ENCODE results near the gene HRH3. TPM values are rescaled to one million over a fixed set of nuclear protein-coding genes. Genes with fewer than 3 reads are reported as not detected.

HRH3 gene
- total RNA-seq, 1 experiment from 2014 or later = not detected

DNA sequence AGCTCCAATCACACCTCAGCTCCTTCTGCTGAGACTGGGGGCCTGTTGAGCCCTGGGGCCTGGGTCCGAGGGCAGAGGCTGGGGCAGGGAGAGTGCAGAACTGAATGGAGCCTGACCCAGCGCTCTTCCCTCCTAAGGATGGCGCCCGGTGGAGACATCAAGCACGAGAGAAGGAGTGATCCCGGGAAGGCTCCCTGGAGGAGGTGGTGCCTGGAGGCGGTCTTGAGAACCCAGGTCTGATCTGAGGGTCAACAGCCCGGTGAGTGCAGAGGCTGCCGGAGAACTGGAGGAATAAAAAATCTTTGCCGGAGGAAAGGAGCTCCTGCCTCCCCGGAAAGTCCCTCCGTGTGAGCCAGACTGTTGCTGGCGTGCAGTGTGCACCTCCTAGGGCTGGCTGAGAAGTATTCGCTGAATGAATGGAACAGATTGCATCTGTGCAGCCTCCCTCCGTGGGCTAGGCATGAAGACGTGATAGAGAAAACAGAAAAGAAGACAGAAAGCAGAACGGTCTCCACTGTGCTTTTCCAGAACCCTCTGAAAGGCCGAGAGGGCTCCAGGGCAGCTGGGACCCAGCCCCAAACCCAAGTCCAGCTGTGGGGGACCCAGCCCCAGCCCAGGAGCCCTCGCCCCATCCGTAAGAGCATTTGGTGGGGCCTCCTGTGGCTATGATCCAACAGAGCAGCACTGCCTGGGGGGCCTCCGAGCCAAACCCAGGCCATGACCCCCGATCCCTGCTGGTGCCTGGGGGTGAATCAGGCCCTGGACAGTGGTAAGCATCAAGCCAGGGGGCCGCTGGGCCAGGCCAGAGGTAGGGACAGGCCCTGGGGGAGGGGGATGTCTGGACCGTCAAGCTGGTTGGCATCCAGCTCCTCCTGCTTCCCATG lies 6.9 kb upstream of the HRH3 start:
- H3K4me1 ChIP-seq = no peaks in the 10 kb centered on the region
- Mint-ChIP-seq H3K4me1 (ENCODE audit: low read depth, unreplicated experiment) (no peaks in the 10 kb centered on the region), H3K9me3 (ENCODE audit: unreplicated experiment) (no peaks in the 10 kb centered on the region), H3K27ac (ENCODE audit: unreplicated experiment) (no peak overlapping the region), H3K36me3 (ENCODE audit: insufficient read depth, unreplicated experiment) (no peaks in the 10 kb centered on the region), H3K4me3 (ENCODE audit: unreplicated experiment) (no peak overlapping the region), H3K27me3 (ENCODE audit: insufficient read depth, unreplicated experiment) (peaks cover 24% of the 10 kb centered on the region)
- no TSS peak for BruUV-seq (replicated peaks)
- no peak overlapping the region for H3K4me3 ChIP-seq (ENCODE audit: low read depth, low read length)
- no peaks in the 10 kb centered on the region for H3K36me3 ChIP-seq (ENCODE audit: control insufficient read depth, insufficient read depth, low read length)
- peaks cover 4% of the 10 kb centered on the region; the same call in 1 of the 2 replicates for H3K9me3 ChIP-seq
- ChIA-PET CTCF (no interaction called here), POLR2A (no interaction called here)
- peaks cover 14% of the 10 kb centered on the region for H3K27me3 ChIP-seq (replicated peaks; ENCODE audit: control insufficient read depth, insufficient read depth, low read length)
- no peak for DNase-seq
- no peak for TF ChIP-seq CTCF (IDR thresholded peaks at IDR 0.05; ENCODE audit: insufficient read depth in 1 of 2, low read depth in 1 of 2, low read length in 1 of 2, severe bottlenecking in 1 of 2, unreplicated experiment in 1 of 2)
- intact Hi-C loops (cut with micrococcal nuclease; ENCODE audit: unreplicated experiment) = no loop called here

- TF ChIP-seq CTCF (IDR thresholded peaks at IDR 0.05; ENCODE audit: insufficient read depth in 1 of 2, low read depth in 1 of 2, low read length in 1 of 2, severe bottlenecking in 1 of 2, unreplicated experiment in 1 of 2) = no peak
- Mint-ChIP-seq H3K9me3 (ENCODE audit: unreplicated experiment) (no peaks in the 10 kb centered on the region), H3K36me3 (ENCODE audit: insufficient read depth, unreplicated experiment) (no peaks in the 10 kb centered on the region), H3K27ac (ENCODE audit: unreplicated experiment) (no peak overlapping the region), H3K4me1 (ENCODE audit: low read depth, unreplicated experiment) (no peaks in the 10 kb centered on the region), H3K4me3 (ENCODE audit: unreplicated experiment) (no peak overlapping the region), H3K27me3 (ENCODE audit: insufficient read depth, unreplicated experiment) (peaks cover 30% of the 10 kb centered on the region)
- ChIA-PET POLR2A (interaction anchor here (0.6 kb wide), 1 partner anchor 160 kb away, joined by 3 read pairs; no protein-coding TSS in a partner anchor), CTCF (no interaction called here)
- Histone ChIP-seq H3K9me3 (peaks cover 4% of the 10 kb centered on the region; the same call in 1 of the 2 replicates), H3K4me3 (ENCODE audit: low read depth, low read length) (no peak overlapping the region), H3K27me3 (replicated peaks; ENCODE audit: control insufficient read depth, insufficient read depth, low read length) (peaks cover 20% of the 10 kb centered on the region), H3K4me1 (peaks cover 5% of the 10 kb centered on the region), H3K36me3 (ENCODE audit: control insufficient read depth, insufficient read depth, low read length) (no peaks in the 10 kb centered on the region)
- no TSS peak for BruUV-seq (replicated peaks)
- no peak for DNase-seq
- intact Hi-C loops (cut with micrococcal nuclease; ENCODE audit: unreplicated experiment) = no loop called here
These were observed 6.0 kb upstream of the HRH3 start for GRCh38 chr20:62225820-62226635.

DNA sequence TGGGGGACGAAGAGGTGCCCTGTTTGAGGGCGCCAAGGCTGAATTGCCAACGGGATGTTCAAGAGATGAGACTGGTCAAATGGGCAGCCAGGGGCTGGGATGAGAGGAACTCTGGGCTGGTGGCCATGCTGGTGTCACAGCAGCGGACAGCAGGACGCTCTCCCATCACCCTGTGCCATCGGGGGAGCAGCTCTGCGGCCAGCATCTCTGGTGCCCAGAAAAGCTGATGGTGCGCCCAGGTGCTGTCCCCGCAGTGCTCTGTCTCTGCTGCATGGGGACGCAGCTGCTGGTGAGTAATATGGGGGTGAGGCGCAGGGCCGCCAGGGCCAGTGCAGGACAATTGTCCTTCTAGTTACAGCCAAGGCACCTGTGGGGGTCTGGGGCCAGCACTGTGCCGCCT lies 4.9 kb upstream of the HRH3 start:
- Histone ChIP-seq H3K4me3 (ENCODE audit: low read depth, low read length) (no peak overlapping the region), H3K36me3 (ENCODE audit: control insufficient read depth, insufficient read depth, low read length) (no peaks in the 10 kb centered on the region), H3K27me3 (replicated peaks; ENCODE audit: control insufficient read depth, insufficient read depth, low read length) (peaks cover 21% of the 10 kb centered on the region), H3K4me1 (peaks cover 13% of the 10 kb centered on the region), H3K9me3 (peaks cover 4% of the 10 kb centered on the region; the same call in 1 of the 2 replicates)
- no TSS peak for BruUV-seq (replicated peaks)
- H3K4me1 Mint-ChIP-seq (ENCODE audit: low read depth, unreplicated experiment) = no peaks in the 10 kb centered on the region
- no peak for TF ChIP-seq CTCF (IDR thresholded peaks at IDR 0.05; ENCODE audit: insufficient read depth in 1 of 2, low read depth in 1 of 2, low read length in 1 of 2, severe bottlenecking in 1 of 2, unreplicated experiment in 1 of 2)
- peaks cover 35% of the 10 kb centered on the region for H3K27me3 Mint-ChIP-seq (ENCODE audit: insufficient read depth, unreplicated experiment)
- H3K4me3 Mint-ChIP-seq (ENCODE audit: unreplicated experiment) = no peak overlapping the region
- no peak for DNase-seq
- H3K36me3 Mint-ChIP-seq (ENCODE audit: insufficient read depth, unreplicated experiment) = no peaks in the 10 kb centered on the region
- H3K27ac Mint-ChIP-seq (ENCODE audit: unreplicated experiment) = no peak overlapping the region
- H3K9me3 Mint-ChIP-seq (ENCODE audit: unreplicated experiment) = no peaks in the 10 kb centered on the region
- CTCF ChIA-PET = no interaction called here
- intact Hi-C loops (cut with micrococcal nuclease; ENCODE audit: unreplicated experiment) = no loop called here
- POLR2A ChIA-PET = interaction anchor here (0.6 kb wide), 1 partner anchor 159 kb away, joined by 3 read pairs; no protein-coding TSS in a partner anchor

All from Caco-2 (cell line).